Coronary artery (tissue), 2 donors: Measurements from ENCODE around the gene CNGB1.

ENCODE experiments used
- DNase-seq: peaks from one replicate; pipeline ENCODE4 v3.0.0-alpha.2; 2017; ENCODE audit warnings: low spot score
- H3K27ac ChIP-seq, 2 donors: fragments of 200-600 bp; sonication (generic); one replicate each; pipeline ENCODE4 v1.5.1; 2016 to 2019
- H3K4me3 ChIP-seq: fragments of 200-600 bp; sonication (generic); 2 replicates; pipeline ENCODE4 v1.5.1; 2016; ENCODE audit warnings: mild to moderate bottlenecking, moderate library complexity
- CTCF ChIP-seq: fragments of 200-600 bp; sonication (generic); IDR thresholded peaks from one replicate; pipeline ENCODE4 v1.5.1; 2019; ENCODE audit warnings: antibody characterized with exemption

The CNGB1 gene

GRCh38 chr16:57914244-57915173 is 56.4 kb downstream of the CNGB1 start:
- TF ChIP-seq CTCF: no peak
- H3K4me3 ChIP-seq: no peak overlapping the region
- H3K27ac ChIP-seq: no peak overlapping the region
- no peak for DNase-seq

GRCh38 chr16:57912529-57913260 is 58.2 kb downstream of the CNGB1 start:
- Histone ChIP-seq H3K4me3 (no peak overlapping the region), H3K27ac (no peak overlapping the region)
- no peak for DNase-seq
- TF ChIP-seq CTCF: no peak

DNA sequence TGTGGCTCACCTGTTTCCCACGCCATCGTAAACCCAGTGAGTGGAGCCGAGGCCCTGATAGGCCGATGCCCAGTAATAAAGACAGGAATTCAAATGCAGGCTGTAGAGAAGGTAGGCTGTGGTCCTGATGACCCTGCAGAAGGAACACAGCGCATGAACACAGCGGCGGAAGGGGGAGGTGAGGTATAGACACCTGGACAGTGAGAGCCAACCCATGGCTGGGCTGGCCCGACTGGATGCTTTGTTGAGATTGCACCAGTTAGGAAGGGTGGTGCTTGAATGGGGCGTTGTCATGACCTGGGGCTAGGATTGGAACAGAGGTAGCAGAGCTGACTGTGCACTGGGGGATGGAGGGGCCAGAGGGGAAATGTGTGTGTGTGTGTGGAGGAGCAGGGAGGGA is 59.2 kb downstream of the CNGB1 start:
- no peak for DNase-seq
- no peak for TF ChIP-seq CTCF
- Histone ChIP-seq H3K27ac (no peak overlapping the region), H3K4me3 (no peak overlapping the region)

GRCh38 chr16:57910696-57911095 is 60.2 kb downstream of the CNGB1 start:
- H3K4me3 ChIP-seq: no peak overlapping the region
- H3K27ac ChIP-seq: no peak overlapping the region
- no peak for DNase-seq
- TF ChIP-seq CTCF: no peak

DNA sequence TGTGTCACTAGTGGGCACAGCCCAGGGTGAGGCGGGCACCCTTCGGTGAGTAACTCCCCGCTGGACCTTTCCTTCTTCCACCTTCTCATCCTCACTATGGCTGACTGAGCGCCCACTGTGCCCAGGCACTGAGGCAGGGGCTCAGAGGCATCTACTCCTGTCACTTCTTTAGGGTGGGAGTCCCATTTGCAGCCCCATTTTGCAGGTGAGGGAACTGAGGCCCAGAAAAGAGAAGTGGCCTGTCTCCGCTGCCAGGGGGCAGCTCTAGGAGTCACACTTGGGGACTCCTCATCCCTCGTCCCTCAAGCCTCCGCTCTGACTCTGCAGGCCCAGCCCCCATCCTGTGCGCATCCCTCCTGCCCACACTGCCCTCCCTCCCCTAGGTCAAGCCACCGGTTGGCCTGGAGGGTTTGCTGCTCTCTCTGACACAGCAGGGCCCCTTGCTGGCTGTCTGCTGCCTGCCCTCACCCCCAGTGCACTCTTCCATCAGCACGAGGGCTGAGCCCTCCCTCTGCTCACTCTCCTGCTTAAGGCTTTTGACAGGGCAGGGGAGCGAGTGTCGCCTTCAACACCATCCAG is 62.4 kb downstream of the CNGB1 start:
- DNase-seq: no peak
- no peak overlapping the region for H3K4me3 ChIP-seq
- no peak overlapping the region for H3K27ac ChIP-seq
- TF ChIP-seq CTCF: no peak

DNA sequence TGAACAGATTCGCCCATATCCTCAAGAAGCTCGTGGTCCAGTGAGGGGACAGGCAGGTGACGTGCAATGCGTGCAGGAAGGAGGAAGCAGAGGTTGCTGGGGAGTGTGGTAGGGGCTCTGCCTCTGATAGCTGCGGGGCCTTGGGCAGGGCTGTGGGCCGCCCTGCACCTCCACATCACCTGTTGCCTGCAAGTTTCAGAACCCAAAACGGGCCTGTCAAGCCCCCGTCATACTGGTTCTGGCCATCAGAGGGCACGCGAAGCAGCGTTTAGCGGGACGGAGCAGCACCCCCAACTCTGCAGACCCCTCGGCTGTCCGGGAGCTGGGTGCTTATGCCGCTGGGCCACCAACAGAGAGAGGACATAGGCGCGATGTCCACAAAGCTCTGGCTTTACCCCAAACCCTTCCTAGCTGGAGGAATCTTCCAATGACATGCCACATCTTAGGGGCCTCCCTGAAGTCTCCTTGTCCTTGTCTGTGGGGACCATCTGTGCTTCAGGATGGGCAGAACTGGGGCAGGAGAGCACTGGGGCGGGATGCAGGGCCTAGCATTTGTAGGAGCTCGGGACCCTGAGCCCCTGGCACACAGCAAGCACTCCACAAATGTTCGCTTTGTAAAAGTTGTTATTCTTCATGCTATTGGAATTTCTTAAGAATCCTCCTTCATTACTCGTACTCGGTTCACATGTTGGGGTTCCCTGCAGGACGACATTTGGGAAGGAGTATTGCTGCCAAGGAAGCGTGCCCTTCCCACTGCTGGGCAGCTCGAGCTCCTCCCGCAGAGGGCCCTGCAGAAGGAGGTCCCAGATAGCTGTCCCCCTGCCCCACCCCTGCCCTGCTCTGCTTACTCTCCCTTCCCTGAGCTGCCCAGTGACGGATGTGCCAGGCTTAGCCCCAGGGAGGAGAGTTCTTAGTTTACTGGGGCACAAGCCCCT is 64.3 kb downstream of the CNGB1 start:
- Histone ChIP-seq H3K27ac (no peak overlapping the region), H3K4me3 (no peak overlapping the region)
- TF ChIP-seq CTCF: peak; percentile 23
- DNase-seq: no peak
